Activated naive CD4-positive, alpha-beta T cell treated with anti-CD3 and anti-CD28 coated beads, Interleukin-2, amount 50 U/mL, for 24 hours (primary cell): ENCODE data around the gene HOXC9.
A peak's percentile ranks its signal among the peaks of the same experiment; 100 is the strongest.

Source experiments
- H3K27ac Mint-ChIP-seq: one replicate; pipeline ENCODE4 v1.8.0; 2021; ENCODE audit warnings: mild to moderate bottlenecking, mixed read lengths
- H3K27me3 Mint-ChIP-seq: one replicate; pipeline ENCODE4 v1.8.0; 2021; ENCODE audit warnings: mixed read lengths
- H3K36me3 Mint-ChIP-seq: one replicate; pipeline ENCODE4 v1.8.0; 2021; ENCODE audit warnings: mixed read lengths
- H3K4me1 Mint-ChIP-seq: one replicate; pipeline ENCODE4 v1.8.0; 2021; ENCODE audit warnings: mixed read lengths
- H3K4me3 Mint-ChIP-seq: one replicate; pipeline ENCODE4 v1.8.0; 2021; ENCODE audit warnings: mild to moderate bottlenecking, mixed read lengths
- H3K9me3 Mint-ChIP-seq: one replicate; pipeline ENCODE4 v1.8.0; 2021; ENCODE audit warnings: mixed read lengths

Gene HOXC9

DNA sequence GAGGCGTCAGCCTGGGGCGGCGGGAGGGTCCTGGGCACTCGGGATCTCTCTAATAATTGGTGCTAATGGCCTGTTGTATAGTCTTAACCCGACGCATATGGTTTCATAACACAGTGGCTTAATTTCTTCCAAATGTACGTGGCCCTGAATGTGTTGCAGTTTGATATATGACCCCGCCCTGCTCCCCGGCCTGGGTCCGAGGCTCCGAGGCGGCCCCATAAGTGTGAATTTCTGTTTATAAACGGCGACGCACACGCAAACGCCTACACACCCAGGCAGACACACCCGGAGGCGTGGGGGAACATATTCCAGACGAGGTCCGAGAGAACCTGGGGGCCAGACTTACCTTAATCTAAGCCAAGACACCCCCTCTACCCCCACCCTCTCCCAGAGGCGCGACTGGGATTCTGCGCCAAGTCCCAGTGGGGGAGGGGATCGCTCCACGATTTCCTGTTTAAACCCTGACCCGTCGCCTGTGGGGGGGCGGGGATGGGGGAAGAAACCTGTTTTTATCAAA, 18.6 kb downstream of the HOXC9 start:
- no peaks in the 10 kb centered on the region for H3K9me3 Mint-ChIP-seq
- peak overlapping the region; percentile 77 for H3K4me3 Mint-ChIP-seq
- H3K36me3 Mint-ChIP-seq = peaks cover 1% of the 10 kb centered on the region
- H3K27ac Mint-ChIP-seq = no peak overlapping the region
- H3K27me3 Mint-ChIP-seq = peaks cover 54% of the 10 kb centered on the region
- H3K4me1 Mint-ChIP-seq = peaks cover 26% of the 10 kb centered on the region

DNA sequence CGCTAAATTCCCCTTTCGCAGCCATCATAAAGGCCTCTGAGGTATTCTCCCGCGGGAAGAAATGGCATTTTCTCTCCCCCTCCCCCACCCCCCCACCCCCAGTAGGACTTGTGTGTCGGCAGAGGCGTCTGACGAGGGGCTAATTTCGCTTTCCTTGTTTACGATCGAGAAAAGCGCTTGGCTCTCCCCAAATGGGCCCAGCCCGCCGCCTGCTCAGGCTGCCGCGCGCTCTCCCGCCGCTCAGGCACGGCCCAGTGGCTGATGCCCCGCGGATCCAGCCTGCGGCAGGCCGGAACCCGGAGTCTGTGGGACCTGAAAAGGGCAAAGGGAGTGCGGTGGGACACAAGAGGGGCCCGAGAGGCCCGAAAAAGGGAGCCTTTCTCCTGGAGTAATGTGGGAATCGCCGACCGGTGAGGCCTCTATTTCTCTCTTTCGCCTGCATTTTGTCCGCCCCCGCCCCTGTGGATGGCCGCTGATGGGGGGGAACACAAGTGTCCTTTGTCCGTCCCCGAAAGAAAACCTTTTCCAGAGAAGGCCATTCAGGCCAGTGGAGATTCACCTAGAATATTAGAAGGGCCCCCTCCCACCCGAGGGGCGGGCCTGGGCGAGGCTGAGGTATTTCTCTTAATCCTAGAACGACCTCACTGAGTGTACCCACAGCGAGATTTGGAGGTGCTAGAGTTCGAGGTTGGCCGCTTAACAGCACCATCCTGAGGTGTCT, 19.3 kb downstream of the HOXC9 start:
- Mint-ChIP-seq H3K4me3 (no peak overlapping the region), H3K27ac (no peak overlapping the region), H3K27me3 (peaks cover 58% of the 10 kb centered on the region), H3K4me1 (peaks cover 26% of the 10 kb centered on the region), H3K36me3 (peaks cover 1% of the 10 kb centered on the region), H3K9me3 (no peaks in the 10 kb centered on the region)

DNA sequence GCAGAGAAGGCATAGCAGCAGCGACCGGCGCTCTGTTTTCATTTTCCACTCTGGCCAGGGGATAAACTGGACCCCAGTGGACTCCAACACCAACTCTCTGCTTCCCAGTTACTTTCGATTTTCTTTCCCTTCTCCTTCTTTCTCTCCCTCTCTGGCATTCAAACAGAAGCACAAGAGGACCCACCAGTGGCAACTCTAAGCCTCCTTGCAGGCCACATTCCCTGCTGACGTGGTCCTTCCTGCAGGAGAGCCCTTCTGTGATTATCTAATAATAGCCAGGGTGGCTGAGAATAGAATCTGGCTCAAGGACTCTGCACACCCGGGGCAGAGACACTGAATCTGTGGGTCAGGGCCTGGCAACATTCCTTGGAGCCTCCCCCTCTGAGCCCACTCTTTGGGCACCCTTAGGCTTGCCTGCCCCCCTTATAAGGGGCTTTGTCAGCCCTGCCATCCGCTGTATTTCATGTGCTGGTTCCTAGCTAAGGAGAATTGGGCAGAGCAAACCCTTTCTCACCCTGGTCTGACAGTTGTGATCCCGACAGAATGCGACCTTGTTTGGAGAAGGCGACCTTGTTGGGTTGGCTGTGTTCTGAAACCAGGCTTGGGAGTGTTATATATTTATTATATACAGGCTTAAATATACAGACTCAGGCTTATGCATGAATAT, 20.1 kb downstream of the HOXC9 start:
- Mint-ChIP-seq H3K27ac (no peak overlapping the region), H3K36me3 (peaks cover 1% of the 10 kb centered on the region), H3K4me1 (peaks cover 20% of the 10 kb centered on the region), H3K27me3 (peaks cover 55% of the 10 kb centered on the region), H3K9me3 (no peaks in the 10 kb centered on the region), H3K4me3 (no peak overlapping the region)

DNA sequence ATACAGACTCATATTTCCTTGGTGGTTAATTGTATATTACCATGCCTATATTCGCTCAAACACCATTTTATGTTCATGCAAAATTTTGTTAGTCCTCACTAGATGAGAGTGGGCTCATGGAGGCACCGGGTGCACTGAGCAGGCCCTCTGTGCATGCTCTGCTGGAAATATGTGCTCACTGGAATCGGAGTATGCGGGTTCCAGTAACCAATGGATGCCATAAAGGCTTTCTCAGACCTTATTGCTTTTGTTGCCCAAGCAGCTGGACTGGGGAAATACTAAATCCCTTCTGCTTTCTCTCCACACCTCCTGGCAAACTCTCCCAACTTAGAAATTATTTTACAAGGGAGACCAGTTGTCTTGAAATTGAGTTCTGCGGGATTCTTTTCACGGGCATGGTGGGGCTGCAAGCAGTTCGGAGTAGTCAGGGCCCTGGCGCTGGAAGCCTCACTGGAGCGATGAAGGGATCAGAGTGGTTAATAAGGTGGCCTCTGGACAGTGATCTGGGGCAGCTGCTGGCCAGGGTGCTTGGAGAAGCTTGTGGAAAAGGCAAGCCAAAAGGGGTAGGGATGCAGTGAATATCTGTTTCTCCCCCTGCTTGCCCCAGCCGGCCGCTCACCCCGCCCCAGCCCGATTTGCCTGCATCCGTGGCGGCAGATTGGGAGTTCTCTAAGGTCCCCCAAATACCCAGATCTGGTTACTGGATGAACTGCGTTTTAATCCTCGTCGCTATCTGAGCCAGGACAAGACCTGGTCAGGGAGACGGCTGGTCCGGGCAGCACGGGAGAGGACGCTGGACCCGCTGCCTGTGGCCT, 20.8 kb downstream of the HOXC9 start:
- Mint-ChIP-seq H3K4me3 (no peak overlapping the region), H3K27me3 (peaks cover 53% of the 10 kb centered on the region), H3K4me1 (peaks cover 17% of the 10 kb centered on the region), H3K27ac (no peak overlapping the region), H3K9me3 (no peaks in the 10 kb centered on the region), H3K36me3 (peaks cover 1% of the 10 kb centered on the region)

DNA sequence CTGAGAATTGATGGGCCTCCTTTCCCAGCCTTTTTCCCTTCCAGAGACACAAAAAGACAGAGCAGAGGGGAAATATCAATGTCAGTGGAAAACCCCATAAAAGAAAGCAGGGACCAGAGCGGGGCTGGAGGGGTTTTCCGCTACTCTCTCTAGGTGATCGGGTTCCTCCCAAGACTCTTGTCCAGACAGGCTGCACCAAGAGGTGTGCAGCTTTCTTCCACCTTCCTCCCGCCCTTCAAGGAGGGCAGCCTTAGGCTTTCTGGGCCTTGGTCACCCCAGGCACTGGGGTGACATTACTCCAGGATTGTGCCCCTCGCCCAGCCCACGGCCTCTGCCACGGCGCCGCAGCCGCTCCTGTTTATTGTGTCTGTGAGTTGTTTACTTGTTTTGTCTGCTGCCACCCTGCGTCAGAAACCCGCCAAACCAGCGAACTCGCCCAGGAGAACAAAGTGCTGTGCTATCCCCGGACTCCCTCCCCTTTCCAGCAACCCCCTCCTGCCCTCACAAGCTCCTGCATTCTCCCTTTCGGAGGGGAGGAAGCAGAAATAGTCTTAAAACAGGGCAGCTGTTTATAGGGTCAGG, 21.6 kb downstream of the HOXC9 start:
- Mint-ChIP-seq H3K27me3 (peaks cover 58% of the 10 kb centered on the region), H3K36me3 (peaks cover 1% of the 10 kb centered on the region), H3K4me1 (peaks cover 18% of the 10 kb centered on the region), H3K9me3 (no peaks in the 10 kb centered on the region), H3K27ac (no peak overlapping the region), H3K4me3 (no peak overlapping the region)

DNA sequence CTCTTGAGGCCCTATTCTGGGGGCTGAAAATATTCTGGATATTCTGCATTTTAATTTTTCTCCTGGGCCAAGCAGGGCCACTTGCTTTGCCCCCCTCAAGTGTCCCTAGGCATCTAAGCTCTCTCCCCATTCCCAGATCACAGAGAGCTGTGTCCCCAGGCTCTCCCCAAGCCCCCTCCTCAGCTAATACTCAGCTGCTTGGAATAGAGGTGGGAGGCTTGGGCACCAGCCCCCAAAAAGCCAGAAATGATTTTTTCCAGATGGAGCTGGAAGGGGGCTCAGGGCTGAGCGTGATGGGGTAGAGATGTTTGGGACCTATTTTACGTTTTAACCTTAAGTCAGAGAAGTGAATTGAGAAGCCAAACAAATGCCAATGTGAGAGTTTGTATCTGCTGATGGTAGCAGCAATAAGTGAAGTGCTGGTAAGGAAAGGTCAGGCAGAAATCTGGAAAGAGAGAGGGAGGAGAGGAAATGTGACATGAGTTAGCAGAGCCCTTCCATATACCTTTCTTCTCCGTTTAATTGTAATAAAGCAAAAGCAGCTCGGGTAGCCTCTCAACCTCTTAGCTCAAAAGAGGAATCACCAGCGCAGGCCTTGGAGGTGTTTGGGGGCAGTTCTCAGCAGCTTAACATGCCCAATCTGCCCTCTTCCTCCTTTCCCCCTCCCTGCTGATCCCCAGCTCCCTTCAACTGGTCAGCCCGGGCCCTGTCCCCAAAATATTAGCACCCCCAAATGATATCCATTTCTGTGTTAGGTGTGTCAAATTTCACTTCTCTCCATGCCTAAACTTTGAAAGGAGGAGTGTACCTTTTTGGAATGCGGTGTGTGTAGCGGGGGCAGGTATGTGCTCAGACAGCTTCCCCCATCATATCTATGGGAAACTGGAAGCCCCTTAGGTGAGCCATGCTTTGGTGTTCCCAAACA, 23.3 kb downstream of the HOXC9 start:
- Mint-ChIP-seq H3K27me3 (peaks cover 65% of the 10 kb centered on the region), H3K36me3 (peaks cover 1% of the 10 kb centered on the region)

DNA sequence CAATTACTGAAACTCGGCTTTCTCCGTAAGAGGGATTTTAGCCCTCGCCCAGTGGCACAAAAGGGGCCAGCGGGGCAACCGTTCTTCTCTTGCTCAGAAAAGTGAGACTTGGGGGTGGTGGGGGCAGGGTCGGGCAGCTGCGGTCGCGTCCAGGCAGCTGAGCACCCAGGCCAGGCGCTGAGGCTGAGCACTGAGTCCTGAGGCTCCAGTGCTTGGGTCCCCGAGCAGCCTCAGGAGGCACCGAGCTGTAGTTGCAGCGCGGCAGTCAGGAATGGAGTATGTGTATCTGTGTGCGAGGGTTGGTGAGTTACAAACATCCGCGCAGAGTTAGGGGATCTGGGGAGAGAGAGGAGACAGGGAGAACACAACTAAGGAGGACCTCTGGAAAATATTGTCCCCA, 24.2 kb downstream of the HOXC9 start:
- Mint-ChIP-seq H3K9me3 (no peaks in the 10 kb centered on the region), H3K4me1 (peaks cover 12% of the 10 kb centered on the region), H3K36me3 (peaks cover 1% of the 10 kb centered on the region), H3K27ac (no peak overlapping the region), H3K27me3 (peaks cover 67% of the 10 kb centered on the region), H3K4me3 (no peak overlapping the region)

More for the DNA sequence above, 23.3 kb downstream of the HOXC9 start:
- Mint-ChIP-seq H3K4me1 (peaks cover 15% of the 10 kb centered on the region), H3K4me3 (no peak overlapping the region), H3K9me3 (no peaks in the 10 kb centered on the region), H3K27ac (no peak overlapping the region)

DNA sequence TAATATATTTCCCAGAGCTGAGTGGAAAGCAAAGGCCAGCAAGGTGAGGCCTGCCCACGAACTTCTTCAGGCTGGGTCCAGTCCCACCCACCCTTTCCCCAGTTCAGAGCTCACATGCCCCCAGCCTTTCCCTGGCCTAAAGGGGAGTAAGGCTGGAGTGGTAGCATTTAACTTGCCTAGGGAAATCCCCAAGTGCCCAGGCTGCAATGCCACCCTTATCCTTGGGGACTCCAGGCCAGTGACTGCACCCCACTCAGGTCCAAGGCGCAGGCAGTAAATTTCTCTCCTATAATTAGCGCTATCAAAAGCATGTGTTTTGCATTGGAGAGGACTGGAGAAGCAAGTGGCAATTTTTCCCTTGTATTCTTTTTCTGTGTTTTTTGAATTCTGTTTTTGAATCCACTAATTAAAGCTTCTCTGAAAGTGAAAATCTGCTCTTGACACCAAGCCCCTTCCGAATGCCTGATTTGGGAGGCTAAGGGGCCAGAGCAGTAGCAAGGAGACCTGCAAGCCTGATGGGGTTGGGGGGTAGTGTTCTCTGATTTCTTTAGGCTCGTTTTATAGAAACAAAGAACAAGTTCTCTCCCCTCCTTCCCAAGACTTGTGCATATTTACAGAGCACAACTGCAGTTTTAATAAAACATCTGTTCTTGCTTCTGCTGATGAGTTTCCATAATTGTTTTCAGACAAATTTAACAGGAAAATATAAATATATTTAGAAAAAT, 24.8 kb downstream of the HOXC9 start:
- Mint-ChIP-seq H3K27ac (no peak overlapping the region), H3K4me3 (no peak overlapping the region), H3K27me3 (peaks cover 66% of the 10 kb centered on the region), H3K36me3 (peaks cover 1% of the 10 kb centered on the region), H3K9me3 (no peaks in the 10 kb centered on the region), H3K4me1 (peaks cover 16% of the 10 kb centered on the region)

DNA sequence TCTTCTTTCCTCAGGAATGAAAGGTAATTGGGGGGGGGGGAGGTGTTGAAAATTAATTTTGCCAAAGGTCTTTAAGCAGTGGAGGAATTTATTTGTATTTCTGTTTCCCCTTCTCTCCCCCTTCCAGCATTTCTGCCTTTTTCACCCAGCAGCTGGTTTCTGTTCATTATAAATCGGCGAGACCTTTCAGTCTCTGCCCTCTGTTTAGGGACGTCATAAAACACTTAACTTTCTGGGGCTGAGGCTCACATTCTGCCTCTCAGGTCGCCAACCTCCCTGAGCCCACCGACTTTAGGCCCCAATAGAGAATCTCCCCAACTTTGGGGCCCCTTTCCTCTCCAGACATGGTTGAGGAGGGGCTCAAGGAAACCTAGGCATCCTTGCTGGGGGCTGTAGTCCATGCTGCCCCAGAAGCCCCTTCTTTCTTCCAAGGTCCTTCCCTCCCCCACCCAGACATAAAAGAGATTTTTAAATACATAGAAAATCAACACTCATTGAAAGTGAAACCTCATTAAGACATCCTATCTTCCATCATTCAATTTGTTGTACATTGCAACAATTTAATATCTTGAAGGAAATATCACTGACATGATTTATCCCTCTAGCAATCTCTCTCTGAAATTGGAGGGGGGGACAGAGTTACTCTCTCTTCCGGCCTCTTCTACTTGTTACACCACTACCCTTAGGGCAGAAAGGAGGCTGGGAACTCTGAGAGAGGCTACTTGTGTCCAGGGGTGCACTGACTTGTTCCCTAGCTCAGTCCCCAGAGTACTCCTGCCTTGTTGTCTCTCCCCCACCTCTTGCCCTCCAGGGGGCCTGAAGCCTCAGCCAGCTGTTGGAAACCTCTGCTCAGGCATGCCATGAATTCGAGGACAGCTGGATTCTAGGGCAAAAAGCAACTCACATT, 25.8 kb downstream of the HOXC9 start:
- peaks cover 15% of the 10 kb centered on the region for H3K4me1 Mint-ChIP-seq
- peaks cover 69% of the 10 kb centered on the region for H3K27me3 Mint-ChIP-seq
- no peaks in the 10 kb centered on the region for H3K9me3 Mint-ChIP-seq
- H3K4me3 Mint-ChIP-seq = no peak overlapping the region
- H3K27ac Mint-ChIP-seq = no peak overlapping the region
- H3K36me3 Mint-ChIP-seq = no peaks in the 10 kb centered on the region

DNA sequence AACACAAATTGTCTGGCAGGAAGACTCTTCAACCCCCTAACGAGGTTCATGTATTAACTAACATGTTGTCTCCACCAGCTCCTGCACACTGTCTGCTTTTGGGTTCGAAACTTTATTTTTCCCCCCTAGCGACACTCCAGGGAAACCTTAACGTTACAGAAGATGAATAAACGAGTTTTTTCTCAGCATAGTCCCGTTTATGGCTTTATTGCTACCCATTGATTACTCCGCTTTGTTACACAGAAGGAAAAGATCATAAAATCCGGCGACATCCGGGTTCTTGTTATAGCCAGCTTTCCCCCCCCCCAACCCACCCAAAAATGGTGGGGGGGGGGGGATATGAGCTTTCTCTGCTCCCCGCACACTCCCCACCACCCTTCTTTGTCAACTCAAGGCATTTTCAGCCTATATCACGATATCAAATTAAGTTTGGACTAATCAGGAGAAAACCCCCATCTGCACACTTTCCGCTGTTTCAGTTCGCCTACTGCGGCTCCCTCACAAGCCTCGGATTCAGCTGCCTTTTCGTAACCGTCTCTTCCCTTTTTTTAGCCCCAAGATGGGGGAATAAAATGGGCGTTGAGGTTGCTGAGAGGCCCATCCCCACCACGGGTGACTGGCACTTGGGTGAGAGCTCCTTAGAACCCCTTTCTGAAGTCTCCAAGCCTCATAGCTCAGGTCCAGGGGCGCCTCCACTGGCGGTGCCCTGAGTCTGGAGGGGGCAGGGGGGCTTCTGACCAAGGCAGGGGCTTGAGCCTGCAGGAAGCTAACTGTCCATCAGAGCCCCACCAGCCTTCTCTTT, 26.9 kb downstream of the HOXC9 start:
- Mint-ChIP-seq H3K36me3 (no peaks in the 10 kb centered on the region), H3K4me3 (no peak overlapping the region), H3K27ac (no peak overlapping the region), H3K27me3 (peaks cover 66% of the 10 kb centered on the region), H3K9me3 (no peaks in the 10 kb centered on the region), H3K4me1 (peaks cover 15% of the 10 kb centered on the region)

DNA sequence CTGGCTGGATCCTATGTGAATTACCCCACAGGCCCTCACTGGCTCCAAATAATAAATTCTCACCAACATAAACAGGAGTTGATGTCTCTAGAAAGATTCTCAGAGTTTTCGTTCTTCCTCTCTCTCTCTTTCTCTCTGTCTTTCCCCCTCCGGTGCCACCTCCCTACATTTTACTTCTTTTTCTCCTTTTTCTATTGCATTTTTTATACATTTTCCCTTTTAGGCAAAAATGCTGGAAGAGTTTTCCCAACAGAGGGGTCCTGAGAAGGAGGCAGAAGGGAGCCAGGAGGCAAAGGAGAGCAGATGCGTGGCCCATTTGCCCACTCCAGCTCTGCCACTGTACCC, 27.5 kb downstream of the HOXC9 start:
- Mint-ChIP-seq H3K27me3 (peaks cover 65% of the 10 kb centered on the region), H3K4me1 (peaks cover 15% of the 10 kb centered on the region), H3K36me3 (no peaks in the 10 kb centered on the region), H3K9me3 (no peaks in the 10 kb centered on the region), H3K4me3 (peak overlapping the region; percentile 16), H3K27ac (no peak overlapping the region)

DNA sequence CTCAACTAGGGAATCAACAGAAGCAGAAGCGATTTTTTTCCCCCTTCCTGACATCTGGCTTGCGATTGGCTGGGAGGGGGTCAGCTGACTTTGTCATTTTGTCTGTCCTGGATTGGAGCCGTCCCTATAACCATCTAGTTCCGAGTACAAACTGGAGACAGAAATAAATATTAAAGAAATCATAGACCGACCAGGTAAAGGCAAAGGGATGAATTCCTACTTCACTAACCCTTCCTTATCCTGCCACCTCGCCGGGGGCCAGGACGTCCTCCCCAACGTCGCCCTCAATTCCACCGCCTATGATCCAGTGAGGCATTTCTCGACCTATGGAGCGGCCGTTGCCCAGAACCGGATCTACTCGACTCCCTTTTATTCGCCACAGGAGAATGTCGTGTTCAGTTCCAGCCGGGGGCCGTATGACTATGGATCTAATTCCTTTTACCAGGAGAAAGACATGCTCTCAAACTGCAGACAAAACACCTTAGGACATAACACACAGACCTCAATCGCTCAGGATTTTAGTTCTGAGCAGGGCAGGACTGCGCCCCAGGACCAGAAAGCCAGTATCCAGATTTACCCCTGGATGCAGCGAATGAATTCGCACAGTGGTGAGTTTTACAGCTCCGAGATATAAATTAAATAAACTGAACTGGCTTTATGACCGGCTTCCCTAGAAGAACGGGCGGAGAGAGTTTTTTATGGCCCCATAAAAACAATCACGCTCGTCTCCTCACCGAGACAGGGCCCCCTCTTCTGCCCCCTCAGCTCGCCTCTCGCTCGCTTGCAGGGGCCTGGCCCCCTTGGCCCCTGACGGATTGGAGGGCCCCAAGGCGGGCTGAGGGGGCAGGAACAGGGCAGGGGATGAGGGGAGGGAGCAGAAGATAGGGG, 28.6 kb downstream of the HOXC9 start, which contains the start of gene HOXC6:
TSS of gene HOXC6 (plus strand) at position 127 of the 888 bp plus-strand sequence. CDS start at position 209, 82 bp downstream.
- H3K4me3 Mint-ChIP-seq = peak within 1 kb of the TSS; percentile 16
- H3K4me1 Mint-ChIP-seq = peaks cover 17% of the 10 kb centered on the region
- H3K9me3 Mint-ChIP-seq = no peaks in the 10 kb centered on the region
- H3K36me3 Mint-ChIP-seq = no peaks in the 10 kb centered on the region
- no peak within 1 kb of the TSS for H3K27ac Mint-ChIP-seq
- peaks cover 63% of the 10 kb centered on the region for H3K27me3 Mint-ChIP-seq
